GM19438 (cell line): ENCODE measurements around the gene PSMG1.

Source experiments
- ATAC-seq: cut with Tn5 transposase; IDR thresholded peaks from one replicate; pipeline ENCODE4 v1.9.1; 2021; ENCODE audit warnings: low read depth; ENCODE audit not compliant: unreplicated experiment

PSMG1 gene

GRCh38 chr21:39126486-39126806 is 56.8 kb downstream of the PSMG1 start:
- no peak for ATAC-seq

- ATAC-seq = no peak
These were observed 57.3 kb downstream of the PSMG1 start for GRCh38 chr21:39125752-39126485.
